ENCODE measurements around the gene PI4K2B.

PI4K2B gene

GRCh38 chr4:25258980-25259578, 25.2 kb downstream of the PI4K2B start:
- TF ChIP-seq ISL1 (CRISPR knock-in tag; IDR thresholded peaks at IDR 0.05) (no peak), CREB5 (CRISPR knock-in tag; IDR thresholded peaks at IDR 0.05; ENCODE audit: low read depth) (no peak), CSRNP3 (CRISPR knock-in tag; IDR thresholded peaks at IDR 0.05) (no peak), ZC3H10 (CRISPR knock-in tag; IDR thresholded peaks at IDR 0.05) (no peak), TCF4 (CRISPR knock-in tag; IDR thresholded peaks at IDR 0.05; ENCODE audit: borderline replicate concordance) (no peak), TSHZ2 (CRISPR knock-in tag; IDR thresholded peaks at IDR 0.05) (no peak)
- 0 out of 3 replicates have a peak, but pooled peaks have one; percentile 52 for ATAC-seq

- no peak for ATAC-seq
Observed at GRCh38 chr4:25271866-25272265, 38.0 kb downstream of the PI4K2B start.

GRCh38 chr4:25280210-25280609, 46.4 kb downstream of the PI4K2B start:
- ATAC-seq, result no peak
- no peak for TF ChIP-seq TOX (CRISPR knock-in tag; IDR thresholded peaks at IDR 0.05; ENCODE audit: borderline replicate concordance)
- no peak for TF ChIP-seq OSR1 (CRISPR knock-in tag; IDR thresholded peaks at IDR 0.05)
- TF ChIP-seq ZFP30 (CRISPR knock-in tag; IDR thresholded peaks at IDR 0.05), result no peak
- TF ChIP-seq POU6F1 (CRISPR knock-in tag; IDR thresholded peaks at IDR 0.05; ENCODE audit: borderline replicate concordance, low read depth), result no peak
- no peak for TF ChIP-seq ZNF565 (CRISPR knock-in tag; conservative IDR thresholded peaks at IDR 0.05; ENCODE audit: low read depth)
- no peak for TF ChIP-seq ESRRG (CRISPR knock-in tag; IDR thresholded peaks at IDR 0.05)
- TF ChIP-seq CSRNP3 (CRISPR knock-in tag; IDR thresholded peaks at IDR 0.05), result no peak
- no peak for TF ChIP-seq ZNF70 (CRISPR knock-in tag; IDR thresholded peaks at IDR 0.05)
- TF ChIP-seq ZC3H10 (CRISPR knock-in tag; IDR thresholded peaks at IDR 0.05), result no peak
- TF ChIP-seq ZNF8 (CRISPR knock-in tag; IDR thresholded peaks at IDR 0.05), result no peak
- TF ChIP-seq CSDC2 (CRISPR knock-in tag; IDR thresholded peaks at IDR 0.05), result no peak
- no peak for TF ChIP-seq CREB5 (CRISPR knock-in tag; IDR thresholded peaks at IDR 0.05; ENCODE audit: low read depth)
- no peak for TF ChIP-seq GLIS3 (CRISPR knock-in tag; IDR thresholded peaks at IDR 0.05)
- no peak for TF ChIP-seq ZFP3 (CRISPR knock-in tag; IDR thresholded peaks at IDR 0.05)
- TF ChIP-seq RARB (CRISPR knock-in tag; IDR thresholded peaks at IDR 0.05), result no peak
- TF ChIP-seq ISL1 (CRISPR knock-in tag; IDR thresholded peaks at IDR 0.05), result no peak

More at GRCh38 chr4:25271866-25272265, 38.0 kb downstream of the PI4K2B start:
- TF ChIP-seq ZNF565 (CRISPR knock-in tag; conservative IDR thresholded peaks at IDR 0.05; ENCODE audit: low read depth), result no peak
- no peak for TF ChIP-seq BACH2 (CRISPR knock-in tag; IDR thresholded peaks at IDR 0.05; ENCODE audit: borderline replicate concordance)
- TF ChIP-seq CSRNP3 (CRISPR knock-in tag; IDR thresholded peaks at IDR 0.05), result no peak
- TF ChIP-seq ZNF70 (CRISPR knock-in tag; IDR thresholded peaks at IDR 0.05), result no peak
- no peak for TF ChIP-seq ISL1 (CRISPR knock-in tag; IDR thresholded peaks at IDR 0.05)
- TF ChIP-seq RARB (CRISPR knock-in tag; IDR thresholded peaks at IDR 0.05), result no peak
- TF ChIP-seq ESRRG (CRISPR knock-in tag; IDR thresholded peaks at IDR 0.05), result no peak
- no peak for TF ChIP-seq CREB5 (CRISPR knock-in tag; IDR thresholded peaks at IDR 0.05; ENCODE audit: low read depth)
- no peak for TF ChIP-seq OSR1 (CRISPR knock-in tag; IDR thresholded peaks at IDR 0.05)
- no peak for TF ChIP-seq ZFP3 (CRISPR knock-in tag; IDR thresholded peaks at IDR 0.05)
